Karpas-422 (cell line): Measurements from ENCODE around the gene SLC8A2. TPM values are rescaled to one million over a fixed set of nuclear protein-coding genes. Genes with fewer than 3 reads are reported as not detected.
A peak's percentile ranks its signal among the peaks of the same experiment; 100 is the strongest.

Source experiments
- DNase-seq: peaks from one replicate; pipeline ENCODE4 v3.0.0-alpha.2; 2015
- H2AFZ ChIP-seq: fragments of 200-600 bp; sonication (generic); 2 replicates; pipeline ENCODE4 v1.6.1; 2014; ENCODE audit warnings: antibody characterized with exemption, low read length, mixed read lengths
- H3K27ac ChIP-seq: fragments of 200-600 bp; sonication (generic); 2 replicates; pipeline ENCODE4 v1.5.1; 2014; ENCODE audit warnings: mild to moderate bottlenecking, low read length, moderate library complexity
- H3K27me3 ChIP-seq: fragments of 200-600 bp; sonication (generic); 2 replicates; pipeline ENCODE4 v1.6.1; 2014; ENCODE audit warnings: low read length, mixed read lengths
- H3K36me3 ChIP-seq: fragments of 200-600 bp; sonication (generic); 2 replicates; pipeline ENCODE4 v1.6.1; 2014; ENCODE audit warnings: low read length, mixed read lengths; ENCODE audit not compliant: insufficient read depth
- H3K4me1 ChIP-seq: fragments of 200-600 bp; sonication (generic); 2 replicates; pipeline ENCODE4 v1.6.1; 2014; ENCODE audit warnings: mild to moderate bottlenecking, low read length, mixed read lengths
- H3K4me2 ChIP-seq: fragments of 200-600 bp; sonication (generic); 2 replicates; pipeline ENCODE4 v1.6.1; 2014; ENCODE audit warnings: low read length, low read depth, mild to moderate bottlenecking; ENCODE audit not compliant: poor library complexity, severe bottlenecking
- H3K4me3 ChIP-seq: fragments of 200-600 bp; sonication (generic); 2 replicates; pipeline ENCODE4 v1.5.1; 2014; ENCODE audit warnings: mild to moderate bottlenecking, antibody characterized with exemption, low read length, mixed read lengths
- H3K79me2 ChIP-seq: fragments of 200-600 bp; sonication (generic); 2 replicates; pipeline ENCODE4 v1.6.1; 2014; ENCODE audit warnings: mild to moderate bottlenecking, low read length, mixed read lengths
- H3K9ac ChIP-seq: fragments of 200-600 bp; sonication (generic); 2 replicates; pipeline ENCODE4 v1.6.0; 2014; ENCODE audit warnings: low read length
- H3K9me2 ChIP-seq: fragments of 200-600 bp; sonication (generic), shearing (Covaris generic); replicated peaks from 2 replicates; pipeline ENCODE4 v1.6.0; 2014; ENCODE audit warnings: mild to moderate bottlenecking, low read length, moderate library complexity; ENCODE audit not compliant: insufficient read depth
- H3K9me3 ChIP-seq: fragments of 300-700, 200-600 bp; sonication (generic); 2 replicates; pipeline ENCODE4 v1.6.1; 2014; ENCODE audit warnings: low read length, mixed read lengths
- H4K20me1 ChIP-seq: fragments of 200-600 bp; sonication (generic); 2 replicates; pipeline ENCODE4 v1.6.1; 2014; ENCODE audit warnings: mild to moderate bottlenecking, antibody characterized with exemption, low read length, low read depth; ENCODE audit not compliant: insufficient read depth
- total RNA-seq: library from RNA; depleted of rRNA; stranded (reverse); fragments of >200 nt; shearing (Covaris generic); gene quantifications from 2 replicates; pipeline ENCODE4 v1.2.3, GENCODE V29; 2014; ENCODE audit warnings: low replicate concordance

Gene SLC8A2
- total RNA-seq, 1 experiment from 2014 or later: not detected

DNA sequence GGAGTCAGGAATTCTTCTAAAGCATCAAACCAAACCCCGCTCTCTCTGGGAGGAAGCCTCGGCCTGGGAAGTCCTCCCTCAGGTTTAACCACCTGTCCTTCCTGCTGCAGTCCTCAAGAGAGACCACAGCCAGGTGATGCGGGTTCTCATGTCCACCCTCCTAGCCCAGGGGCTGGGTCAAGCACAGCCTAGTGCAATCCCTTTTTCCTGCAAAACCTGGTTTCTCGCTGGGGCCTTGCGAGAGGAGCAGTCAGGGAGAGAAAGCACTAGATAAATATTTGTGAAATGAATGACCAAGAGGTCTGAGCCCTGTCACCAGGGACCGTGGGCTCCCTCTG lies 2.4 kb downstream of the SLC8A2 start:
- H3K9me3 ChIP-seq: no peaks in the 10 kb centered on the region
- no peaks in the 10 kb centered on the region for H3K9me2 ChIP-seq
- H3K4me1 ChIP-seq: peaks cover 8% of the 10 kb centered on the region
- no peak overlapping the region for H2AFZ ChIP-seq
- H3K27me3 ChIP-seq: no peaks in the 10 kb centered on the region
- H3K4me2 ChIP-seq: no peak overlapping the region
- H3K9ac ChIP-seq: no peak overlapping the region
- H3K27ac ChIP-seq: no peak overlapping the region
- H3K36me3 ChIP-seq: no peaks in the 10 kb centered on the region
- no peak for DNase-seq
- H3K4me3 ChIP-seq: no peak overlapping the region
- no peaks in the 10 kb centered on the region for H3K79me2 ChIP-seq
- no peaks in the 10 kb centered on the region for H4K20me1 ChIP-seq

DNA sequence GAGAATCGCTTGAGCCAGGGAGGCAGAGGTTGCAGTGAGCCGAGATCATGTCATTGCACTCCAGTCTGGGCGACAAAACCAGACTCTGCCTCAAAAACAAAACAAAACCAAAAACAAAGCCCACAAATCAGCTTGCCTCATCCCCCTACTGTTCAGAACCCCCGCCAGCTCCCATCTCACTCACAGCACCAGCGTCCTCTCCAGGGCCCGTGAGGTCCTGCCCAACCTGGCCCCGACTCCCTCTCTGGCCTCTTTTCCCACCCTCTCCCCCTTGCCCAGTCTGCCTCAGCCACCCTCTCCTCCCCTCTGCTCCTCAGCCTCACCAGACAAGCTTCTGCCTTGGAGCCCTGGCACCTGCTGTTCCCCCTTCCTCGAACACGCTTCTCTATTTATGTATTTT lies 3.8 kb downstream of the SLC8A2 start:
- DNase-seq: peak; percentile 7
- Histone ChIP-seq H3K9me3 (no peaks in the 10 kb centered on the region), H3K4me1 (peaks cover 9% of the 10 kb centered on the region), H3K9ac (no peak overlapping the region), H3K9me2 (no peaks in the 10 kb centered on the region), H2AFZ (no peak overlapping the region), H3K36me3 (no peaks in the 10 kb centered on the region), H3K79me2 (no peaks in the 10 kb centered on the region), H3K4me3 (no peak overlapping the region), H3K27me3 (no peaks in the 10 kb centered on the region), H3K27ac (no peak overlapping the region), H3K4me2 (no peak overlapping the region), H4K20me1 (no peaks in the 10 kb centered on the region)

DNA sequence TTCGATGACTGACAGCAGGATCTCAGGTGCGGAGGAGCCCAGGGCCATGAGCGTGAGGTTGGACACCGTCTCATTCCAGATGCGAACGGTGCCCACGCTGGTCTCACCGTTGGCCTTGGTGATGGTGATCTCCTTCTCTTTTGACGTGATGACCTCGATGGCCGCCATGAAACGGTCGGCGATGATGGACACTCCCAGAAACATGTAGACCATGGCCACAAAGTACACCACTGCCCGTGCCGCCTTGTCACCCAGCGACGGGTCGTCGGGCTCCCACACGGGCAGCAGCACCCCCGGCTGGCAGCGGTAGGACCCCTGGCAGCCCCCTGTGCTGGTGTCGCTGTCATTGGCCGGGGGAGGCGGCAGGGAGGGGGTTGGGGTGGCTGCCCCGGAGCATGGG lies 5.7 kb downstream of the SLC8A2 start:
- Histone ChIP-seq H3K79me2 (no peaks in the 10 kb centered on the region), H4K20me1 (no peaks in the 10 kb centered on the region)

GRCh38 chr19:47464675-47465419 lies 6.8 kb downstream of the SLC8A2 start:
- Histone ChIP-seq H3K9me2 (no peaks in the 10 kb centered on the region), H3K9me3 (no peaks in the 10 kb centered on the region), H3K27me3 (no peaks in the 10 kb centered on the region), H3K4me3 (no peak overlapping the region), H2AFZ (no peak overlapping the region), H3K79me2 (no peaks in the 10 kb centered on the region), H3K36me3 (no peaks in the 10 kb centered on the region), H3K4me2 (peak overlapping the region; percentile 8), H4K20me1 (no peaks in the 10 kb centered on the region), H3K4me1 (peaks cover 9% of the 10 kb centered on the region), H3K9ac (no peak overlapping the region), H3K27ac (no peak overlapping the region)
- DNase-seq: peak; percentile 58

More for the DNA sequence above, 5.7 kb downstream of the SLC8A2 start:
- H2AFZ ChIP-seq: no peak overlapping the region
- H3K4me1 ChIP-seq: peaks cover 9% of the 10 kb centered on the region
- H3K4me3 ChIP-seq: no peak overlapping the region
- no peak overlapping the region for H3K9ac ChIP-seq
- no peak for DNase-seq
- no peak overlapping the region for H3K27ac ChIP-seq
- no peaks in the 10 kb centered on the region for H3K36me3 ChIP-seq
- no peak overlapping the region for H3K4me2 ChIP-seq
- no peaks in the 10 kb centered on the region for H3K9me2 ChIP-seq
- no peaks in the 10 kb centered on the region for H3K27me3 ChIP-seq
- no peaks in the 10 kb centered on the region for H3K9me3 ChIP-seq

DNA sequence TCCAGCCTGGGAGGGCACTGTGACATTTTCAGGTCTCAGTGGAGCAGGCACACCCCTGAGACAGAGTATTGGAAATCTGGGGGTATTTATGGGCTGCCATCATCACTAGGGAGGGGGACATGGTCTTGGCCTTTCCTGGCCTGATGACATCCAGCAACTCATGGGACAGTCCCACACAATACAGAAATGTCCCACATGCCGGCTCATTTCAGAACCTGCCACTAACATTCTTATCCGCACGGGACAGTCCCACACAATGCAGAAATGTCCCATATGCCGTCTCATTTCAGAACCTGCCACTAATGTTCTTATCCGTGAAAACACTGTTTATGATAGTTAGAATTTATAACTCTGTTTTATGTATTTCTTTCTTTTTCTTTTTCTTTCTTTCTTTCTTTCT lies 9.8 kb downstream of the SLC8A2 start:
- no peaks in the 10 kb centered on the region for H3K9me2 ChIP-seq
- DNase-seq: no peak
- H3K4me3 ChIP-seq: no peak overlapping the region
- peaks cover 9% of the 10 kb centered on the region for H3K4me1 ChIP-seq
- no peaks in the 10 kb centered on the region for H3K27me3 ChIP-seq
- H3K27ac ChIP-seq: no peak overlapping the region
- no peak overlapping the region for H3K9ac ChIP-seq
- H3K36me3 ChIP-seq: no peaks in the 10 kb centered on the region
- no peak overlapping the region for H3K4me2 ChIP-seq
- no peak overlapping the region for H2AFZ ChIP-seq
- no peaks in the 10 kb centered on the region for H4K20me1 ChIP-seq
- H3K79me2 ChIP-seq: no peaks in the 10 kb centered on the region
- H3K9me3 ChIP-seq: no peaks in the 10 kb centered on the region

DNA sequence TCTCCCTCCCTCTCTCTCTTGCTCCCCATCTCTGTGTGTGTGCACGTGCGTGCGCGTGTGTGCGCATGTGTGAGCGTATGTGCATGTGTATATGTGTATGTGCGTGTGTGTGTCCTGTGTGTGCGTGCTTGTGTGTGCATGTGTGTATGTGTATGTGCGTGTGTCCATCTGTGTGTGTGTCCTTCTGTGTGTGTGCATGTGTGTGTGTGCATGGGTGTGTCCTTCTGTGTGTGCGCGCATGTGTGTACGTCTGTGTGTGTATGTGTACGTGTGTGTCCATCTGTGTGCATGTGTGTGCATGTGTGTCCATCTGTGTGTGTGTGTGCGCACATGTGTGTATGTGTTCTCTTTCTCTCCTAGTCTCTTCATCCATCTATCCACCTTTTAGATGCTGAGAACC lies 12.2 kb downstream of the SLC8A2 start:
- H3K4me1 ChIP-seq: peaks cover 2% of the 10 kb centered on the region
- no peak overlapping the region for H3K4me3 ChIP-seq
- H3K9me3 ChIP-seq: no peaks in the 10 kb centered on the region
- H3K9me2 ChIP-seq: no peaks in the 10 kb centered on the region
- no peak overlapping the region for H3K9ac ChIP-seq
- no peak overlapping the region for H3K27ac ChIP-seq
- no peak for DNase-seq
- no peak overlapping the region for H3K4me2 ChIP-seq
- H3K27me3 ChIP-seq: no peaks in the 10 kb centered on the region
- H3K79me2 ChIP-seq: no peaks in the 10 kb centered on the region
- H3K36me3 ChIP-seq: no peaks in the 10 kb centered on the region
- no peak overlapping the region for H2AFZ ChIP-seq
- H4K20me1 ChIP-seq: no peaks in the 10 kb centered on the region

DNA sequence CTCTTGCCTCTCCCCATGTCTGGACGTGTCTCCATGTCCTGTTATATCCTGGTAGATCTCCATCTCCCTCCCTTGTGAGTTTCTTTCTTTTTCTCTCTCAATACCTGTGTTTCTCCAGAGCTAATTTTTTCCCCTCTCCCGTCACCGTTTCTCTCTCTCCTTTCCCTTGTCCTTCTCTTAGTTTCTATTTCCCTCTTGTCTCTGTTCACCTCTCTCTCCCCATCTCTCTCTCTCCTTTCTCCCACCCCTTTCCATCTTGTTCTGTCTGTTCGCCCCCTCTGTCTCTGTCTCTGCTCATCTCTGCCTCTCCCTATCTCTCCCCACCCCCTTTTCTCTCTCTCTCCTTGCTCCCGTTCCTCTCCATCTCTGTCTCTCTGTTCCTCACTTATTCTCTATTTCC lies 13.0 kb downstream of the SLC8A2 start:
- H3K9me3 ChIP-seq: no peaks in the 10 kb centered on the region
- no peaks in the 10 kb centered on the region for H3K27me3 ChIP-seq

GRCh38 chr19:47456721-47457474 lies 14.8 kb downstream of the SLC8A2 start:
- Histone ChIP-seq H3K4me3 (no peak overlapping the region), H3K36me3 (no peaks in the 10 kb centered on the region), H3K4me1 (no peaks in the 10 kb centered on the region), H3K9ac (no peak overlapping the region), H3K9me2 (no peaks in the 10 kb centered on the region), H4K20me1 (no peaks in the 10 kb centered on the region), H2AFZ (no peak overlapping the region), H3K27ac (no peak overlapping the region), H3K27me3 (no peaks in the 10 kb centered on the region), H3K9me3 (no peaks in the 10 kb centered on the region), H3K79me2 (no peaks in the 10 kb centered on the region), H3K4me2 (no peak overlapping the region)
- DNase-seq: no peak

More for the DNA sequence above, 13.0 kb downstream of the SLC8A2 start:
- Histone ChIP-seq H3K36me3 (no peaks in the 10 kb centered on the region), H4K20me1 (no peaks in the 10 kb centered on the region), H3K79me2 (no peaks in the 10 kb centered on the region), H3K4me3 (no peak overlapping the region), H2AFZ (no peak overlapping the region), H3K4me2 (no peak overlapping the region), H3K4me1 (no peaks in the 10 kb centered on the region), H3K9me2 (no peaks in the 10 kb centered on the region), H3K9ac (no peak overlapping the region), H3K27ac (no peak overlapping the region)
- no peak for DNase-seq
